ENCODE data around the gene LYPD4.
A peak's percentile ranks its signal among the peaks of the same experiment; 100 is the strongest.

The LYPD4 gene

GRCh38 chr19:41872775-41873647 lies 28.5 kb upstream of the LYPD4 start:
- peak; percentile 21 for DNase-seq

GRCh38 chr19:41872384-41872774 lies 27.9 kb upstream of the LYPD4 start:
- DNase-seq: no peak

DNA sequence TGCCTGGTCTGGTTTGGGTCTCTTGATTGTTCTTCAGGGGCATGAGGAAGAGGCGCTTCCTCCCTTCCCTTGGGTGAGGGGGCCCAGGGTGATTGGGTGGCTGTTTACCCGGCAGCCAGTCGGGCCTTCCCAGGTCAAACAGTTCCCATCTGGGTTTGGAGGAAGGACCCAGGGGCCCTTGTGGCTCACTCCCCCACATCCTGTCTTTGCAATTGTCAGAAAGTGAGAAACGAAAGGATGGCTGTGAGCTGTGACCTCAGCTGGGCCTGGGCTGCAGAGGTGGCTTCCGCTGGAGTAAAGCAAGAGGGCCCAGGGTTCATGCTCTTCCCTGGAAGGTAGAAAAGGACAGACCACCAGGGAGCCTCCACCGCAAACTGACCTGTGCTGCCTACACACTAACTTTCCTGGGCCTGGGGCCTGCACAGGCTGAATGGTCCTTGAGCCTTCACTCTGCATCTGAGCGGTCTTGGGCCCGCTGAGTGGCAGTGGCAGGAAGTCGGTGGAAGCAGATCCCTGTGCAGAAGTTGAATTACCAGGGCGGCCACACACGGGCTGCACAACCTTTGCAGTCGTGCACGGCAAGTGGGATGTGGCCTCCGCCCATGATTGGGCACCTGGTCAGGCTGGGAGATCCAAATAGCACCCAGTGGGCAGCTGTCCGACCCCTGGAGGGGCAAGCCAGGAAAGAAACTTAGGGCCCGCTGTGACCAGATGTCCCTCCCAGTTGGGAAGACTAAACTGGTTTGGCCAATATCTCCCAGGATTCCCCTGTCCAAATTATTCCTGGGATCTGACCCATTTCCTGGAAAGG lies 27.3 kb upstream of the LYPD4 start:
- DNase-seq: peak; percentile 79

- no peak for DNase-seq
Measured at GRCh38 chr19:41870401-41870873, 26.0 kb upstream of the LYPD4 start.

GRCh38 chr19:41869374-41869955 lies 25.0 kb upstream of the LYPD4 start:
- no peak for DNase-seq

DNA sequence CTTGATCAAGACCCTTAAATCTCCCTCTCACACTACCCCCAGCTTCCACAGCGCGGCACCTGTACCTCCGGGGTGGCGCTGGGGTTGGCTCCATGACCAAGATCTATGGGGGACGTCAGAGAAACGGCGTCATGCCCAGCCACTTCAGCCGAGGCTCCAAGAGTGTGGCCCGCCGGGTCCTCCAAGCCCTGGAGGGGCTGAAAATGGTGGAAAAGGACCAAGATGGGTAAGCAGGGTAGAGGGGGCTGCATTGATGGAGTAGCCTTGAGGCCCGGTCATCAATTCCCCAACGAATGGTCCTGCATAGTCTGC lies 24.5 kb upstream of the LYPD4 start:
- DNase-seq: no peak

- DNase-seq: no peak
Measured at GRCh38 chr19:41868120-41868988, 23.9 kb upstream of the LYPD4 start.

DNA sequence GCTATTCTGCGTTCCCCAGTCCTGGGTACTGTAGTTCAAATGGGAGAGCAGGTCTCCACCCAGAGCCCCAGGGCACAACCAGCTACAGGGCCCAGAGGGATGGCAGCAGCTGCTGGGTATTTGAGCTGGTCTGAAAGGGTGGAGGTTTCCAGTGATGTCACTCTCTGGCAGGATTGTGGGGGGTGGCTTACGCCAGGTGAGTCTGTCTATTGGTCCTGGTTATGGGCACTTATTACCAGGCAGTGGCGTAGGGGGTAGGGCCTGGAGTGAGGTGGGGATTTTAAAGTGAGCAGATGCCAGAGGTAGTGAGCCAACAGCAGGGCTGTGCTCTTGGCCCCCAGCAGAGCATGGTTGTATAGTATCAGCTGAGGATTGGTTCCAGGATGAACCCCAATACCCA lies 21.8 kb upstream of the LYPD4 start:
- DNase-seq: no peak

- DNase-seq: no peak
Measured at GRCh38 chr19:41864374-41864773, 19.9 kb upstream of the LYPD4 start.

- DNase-seq: no peak
Measured at GRCh38 chr19:41863209-41863931, 18.9 kb upstream of the LYPD4 start.

GRCh38 chr19:41862445-41862986 lies 18.0 kb upstream of the LYPD4 start:
- no peak for DNase-seq

DNA sequence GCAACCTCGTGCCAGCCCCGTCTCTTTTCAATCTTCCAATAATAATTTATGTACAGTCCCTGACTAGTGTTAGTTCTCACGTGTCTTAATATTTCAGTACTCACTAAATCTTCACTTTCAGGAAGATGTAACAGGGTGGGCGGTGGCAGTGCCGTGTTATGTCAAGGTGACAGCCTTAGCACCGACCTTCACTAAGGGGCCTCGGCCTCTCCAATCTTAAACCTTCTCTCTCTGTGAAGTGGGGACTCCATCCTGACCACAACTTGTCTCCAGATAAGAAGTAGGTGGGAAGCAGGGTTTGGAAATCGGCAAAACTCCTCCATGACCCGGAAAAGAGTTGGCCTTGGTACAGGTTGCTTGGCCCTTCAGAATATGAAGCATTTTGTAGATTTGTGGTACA lies 17.4 kb upstream of the LYPD4 start:
- DNase-seq: no peak

- DNase-seq: no peak
Measured at GRCh38 chr19:41861116-41861768, 16.8 kb upstream of the LYPD4 start.

DNA sequence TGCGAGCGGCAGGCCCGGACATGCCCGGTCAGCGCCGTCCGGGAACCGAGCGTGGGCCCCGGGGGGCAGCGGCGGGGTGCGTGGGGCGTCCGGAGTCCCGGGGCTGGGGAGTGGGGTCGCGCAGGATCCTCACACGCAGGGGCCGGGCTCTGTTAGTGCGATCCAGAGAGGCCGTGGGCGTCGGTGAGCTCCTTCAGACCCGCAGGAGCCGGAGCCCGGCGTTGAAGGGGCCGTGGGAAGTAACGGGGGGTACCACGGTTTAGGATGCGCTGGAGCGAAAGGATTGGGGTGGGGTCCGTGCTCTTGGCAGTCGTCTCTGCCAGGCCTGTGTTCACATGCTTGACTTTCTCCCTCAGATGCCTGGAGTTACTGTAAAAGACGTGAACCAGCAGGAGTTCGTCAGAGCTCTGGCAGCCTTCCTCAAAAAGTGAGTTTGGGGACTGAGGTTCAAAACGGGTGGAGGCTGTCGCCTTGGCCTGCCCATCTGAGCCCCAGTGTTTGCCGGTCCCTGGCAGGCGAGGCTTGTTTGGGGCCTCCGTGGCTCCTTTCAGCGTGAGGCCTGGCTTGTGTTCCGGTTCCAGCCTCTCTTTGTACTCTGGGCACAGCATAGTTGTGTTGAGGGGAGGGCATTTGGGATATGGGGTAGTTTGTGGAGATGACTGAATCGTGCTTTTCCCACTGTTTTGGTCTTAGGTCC lies 16.1 kb upstream of the LYPD4 start:
- DNase-seq: no peak

DNA sequence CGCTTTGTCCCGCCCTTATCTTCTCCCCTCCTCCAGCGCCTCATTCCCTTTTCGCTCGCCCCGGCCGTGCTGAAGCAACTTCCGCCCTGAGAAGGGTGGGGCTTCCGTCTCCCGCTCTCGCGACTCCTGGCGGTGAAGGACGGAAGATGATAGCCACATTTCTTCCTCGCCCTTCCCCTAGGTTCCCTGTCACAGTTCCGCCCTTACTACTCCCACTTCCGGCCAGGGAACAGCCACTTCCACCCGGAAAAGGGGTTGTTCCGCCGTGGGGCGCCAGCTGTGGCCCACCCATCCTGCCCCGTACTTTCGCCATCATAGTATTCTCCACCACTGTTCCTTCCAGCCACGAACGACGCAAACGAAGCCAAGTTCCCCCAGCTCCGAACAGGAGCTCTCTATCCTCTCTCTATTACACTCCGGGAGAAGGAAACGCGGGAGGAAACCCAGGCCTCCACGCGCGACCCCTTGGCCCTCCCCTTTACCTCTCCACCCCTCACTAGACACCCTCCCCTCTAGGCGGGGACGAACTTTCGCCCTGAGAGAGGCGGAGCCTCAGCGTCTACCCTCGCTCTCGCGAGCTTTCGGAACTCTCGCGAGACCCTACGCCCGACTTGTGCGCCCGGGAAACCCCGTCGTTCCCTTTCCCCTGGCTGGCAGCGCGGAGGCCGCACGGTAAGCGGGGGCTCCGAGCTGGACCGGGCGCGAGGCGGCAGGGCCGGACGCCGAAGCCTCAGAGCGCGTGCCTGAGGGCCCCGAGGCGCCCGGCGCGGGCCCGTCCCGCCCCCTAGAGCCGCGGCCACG lies 15.3 kb upstream of the LYPD4 start, which contains the start of gene RPS19:
TSS of gene RPS19 (plus strand) at position 638 of the 801 bp plus-strand sequence. CDS start 520 bp downstream, outside the sequence.
- DNase-seq: peak; percentile 91

DNA sequence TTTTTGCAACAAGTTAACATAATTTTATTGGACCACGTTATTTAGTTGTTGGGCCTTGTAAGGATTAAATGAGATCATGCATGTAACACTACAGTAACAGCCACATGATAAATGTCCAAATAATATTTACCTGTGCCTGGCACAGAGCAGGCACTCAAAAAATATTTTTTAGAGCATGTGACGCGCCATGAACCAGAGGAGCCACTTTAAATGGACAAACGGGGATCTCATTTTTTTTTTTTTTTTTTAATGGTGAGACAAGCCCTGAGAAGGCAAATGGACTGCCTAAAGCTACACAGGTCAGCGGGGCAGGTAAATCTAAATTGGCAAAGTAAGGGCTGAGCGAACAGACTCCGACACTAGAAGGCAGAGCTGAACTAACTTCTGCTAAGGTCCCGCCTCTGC lies 14.7 kb upstream of the LYPD4 start:
- DNase-seq: no peak

- no peak for DNase-seq
Measured at GRCh38 chr19:41853768-41854167, 9.3 kb upstream of the LYPD4 start.

DNA sequence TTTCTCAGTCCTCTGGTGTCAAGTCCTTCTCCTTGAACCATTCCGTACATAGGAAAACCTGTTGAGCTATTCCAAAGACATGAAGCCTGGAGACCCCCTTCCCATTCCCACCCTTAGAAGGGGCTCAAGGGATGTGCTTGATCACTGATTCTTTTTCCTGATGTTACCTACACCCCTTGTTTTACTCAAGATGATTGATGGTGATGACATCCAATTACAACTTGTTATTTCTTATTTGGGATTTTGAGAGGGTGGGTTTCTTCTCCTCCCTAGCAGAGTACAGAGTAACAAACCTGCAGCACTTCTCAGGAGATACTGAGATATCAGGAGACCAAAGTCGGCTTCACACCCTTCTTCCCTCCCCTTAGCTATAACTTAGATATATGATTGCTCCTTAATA lies 8.9 kb upstream of the LYPD4 start:
- DNase-seq: no peak

DNA sequence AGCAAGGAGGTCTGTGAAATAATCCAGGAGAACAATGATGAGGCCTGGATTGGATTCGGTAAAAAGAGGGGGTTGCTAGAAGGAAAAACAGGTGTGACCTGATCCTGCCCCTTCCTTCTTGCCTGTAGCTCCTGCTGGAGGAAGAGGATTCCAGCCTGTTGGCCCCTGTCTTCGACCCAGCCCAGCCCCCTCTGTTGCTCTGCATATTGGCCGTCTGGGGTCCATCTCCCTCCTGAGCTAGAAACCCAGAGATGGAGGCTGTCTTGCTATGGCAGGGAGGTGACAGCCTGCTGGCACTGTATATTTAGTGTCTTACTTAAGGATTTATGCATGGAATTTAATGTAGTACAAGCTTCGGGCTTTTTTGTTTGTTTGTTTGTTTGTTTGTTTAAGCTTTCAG lies 7.0 kb upstream of the LYPD4 start:
- no peak for DNase-seq

DNA sequence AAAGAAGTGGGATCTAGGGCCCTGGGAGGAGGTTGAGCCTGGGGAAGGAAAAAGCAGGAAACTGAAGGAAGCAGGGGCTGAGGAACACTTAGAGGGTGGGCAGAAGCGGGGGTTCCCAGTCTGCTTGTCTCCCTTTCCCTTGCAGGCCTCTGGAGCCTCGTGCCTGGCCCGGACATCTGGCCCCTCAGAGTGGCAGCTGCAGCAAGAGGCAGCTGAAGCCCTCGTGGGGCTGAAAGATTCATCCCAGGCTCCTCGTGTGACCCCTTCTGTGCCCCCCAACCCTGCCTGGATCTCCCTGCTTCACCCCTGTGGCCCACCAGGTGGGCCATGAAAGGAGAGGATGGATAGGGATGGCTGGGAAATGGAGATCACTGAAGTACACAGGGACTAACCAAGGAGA lies 5.9 kb upstream of the LYPD4 start:
- DNase-seq: no peak
